ENCODE measurements around the gene GMDS.

GMDS gene

DNA sequence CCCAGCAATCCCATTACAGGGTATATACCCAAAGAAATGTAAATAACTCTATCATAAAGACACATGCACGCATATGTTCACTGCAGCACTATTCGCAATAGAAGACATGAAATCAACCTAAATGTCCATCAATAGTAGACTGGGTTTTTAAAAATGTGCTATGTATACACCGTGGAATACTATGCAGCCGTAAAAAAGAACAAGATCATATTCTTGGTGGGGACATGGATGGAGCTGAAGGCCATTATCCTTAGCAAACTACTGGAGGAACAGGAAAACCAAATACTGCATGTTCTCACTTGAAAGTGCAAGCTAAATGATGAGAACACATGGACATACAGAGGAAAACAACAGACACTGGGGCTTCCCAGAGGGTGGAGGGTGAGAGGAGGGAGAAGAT lies 201.2 kb downstream of the GMDS start:
- DNase-seq (ENCODE audit: low read depth in 4 of 4, low spot score in 1 of 4): no peak

DNA sequence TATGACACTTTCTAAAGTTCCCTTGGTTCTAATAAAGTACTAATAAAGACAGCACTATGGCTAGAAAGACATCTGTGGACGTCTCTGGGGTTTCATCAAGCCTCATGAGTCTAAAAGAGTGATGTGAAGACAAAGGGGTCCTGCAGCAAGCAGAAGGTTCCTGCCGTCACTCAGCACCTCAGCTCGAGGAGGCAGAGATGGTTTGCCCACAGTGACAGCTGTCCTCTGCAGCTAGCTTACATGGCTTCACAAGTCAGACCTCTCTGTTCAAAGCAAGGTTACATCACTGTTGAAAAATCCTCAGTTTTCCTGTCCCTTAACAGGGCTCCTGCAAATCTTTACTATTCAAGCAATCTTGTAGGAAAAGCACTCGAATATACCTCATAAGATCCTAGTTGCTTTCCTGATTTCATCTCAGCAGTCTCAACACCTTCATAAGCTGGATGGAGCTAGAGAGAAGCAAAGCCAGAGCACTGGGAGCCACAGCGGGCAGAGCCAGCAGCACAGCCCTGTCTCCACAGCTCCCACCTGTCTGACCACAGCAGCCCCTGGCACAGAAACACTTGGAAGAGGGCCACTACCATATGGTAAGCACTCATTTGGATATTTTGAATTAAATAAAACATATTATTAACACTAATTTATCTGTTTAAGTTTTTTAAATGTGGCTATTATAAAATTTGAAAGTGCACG lies 202.3 kb downstream of the GMDS start:
- DNase-seq (ENCODE audit: low read depth in 4 of 4, low spot score in 1 of 4): no peak

DNA sequence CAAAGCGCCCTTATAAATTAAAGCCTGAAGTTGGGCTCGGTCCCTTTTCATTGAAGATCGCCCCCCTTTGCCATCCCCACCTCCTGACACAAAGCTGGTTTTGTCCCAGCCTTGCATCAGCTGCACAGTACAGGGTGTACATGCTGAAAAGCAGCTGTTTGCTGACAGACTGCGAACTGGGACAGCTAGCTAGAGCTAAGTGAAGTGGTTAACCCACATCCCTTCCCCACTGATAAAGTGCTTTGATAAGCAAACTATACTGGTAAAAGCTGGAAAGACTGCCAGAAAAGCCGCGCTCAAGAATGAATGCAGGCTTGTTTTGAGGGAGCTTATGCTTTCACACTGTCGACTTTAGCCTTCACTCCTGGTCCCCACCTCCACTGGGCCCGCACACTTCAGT lies 207.3 kb downstream of the GMDS start:
- DNase-seq (ENCODE audit: low read depth in 4 of 4, low spot score in 1 of 4): no peak

DNA sequence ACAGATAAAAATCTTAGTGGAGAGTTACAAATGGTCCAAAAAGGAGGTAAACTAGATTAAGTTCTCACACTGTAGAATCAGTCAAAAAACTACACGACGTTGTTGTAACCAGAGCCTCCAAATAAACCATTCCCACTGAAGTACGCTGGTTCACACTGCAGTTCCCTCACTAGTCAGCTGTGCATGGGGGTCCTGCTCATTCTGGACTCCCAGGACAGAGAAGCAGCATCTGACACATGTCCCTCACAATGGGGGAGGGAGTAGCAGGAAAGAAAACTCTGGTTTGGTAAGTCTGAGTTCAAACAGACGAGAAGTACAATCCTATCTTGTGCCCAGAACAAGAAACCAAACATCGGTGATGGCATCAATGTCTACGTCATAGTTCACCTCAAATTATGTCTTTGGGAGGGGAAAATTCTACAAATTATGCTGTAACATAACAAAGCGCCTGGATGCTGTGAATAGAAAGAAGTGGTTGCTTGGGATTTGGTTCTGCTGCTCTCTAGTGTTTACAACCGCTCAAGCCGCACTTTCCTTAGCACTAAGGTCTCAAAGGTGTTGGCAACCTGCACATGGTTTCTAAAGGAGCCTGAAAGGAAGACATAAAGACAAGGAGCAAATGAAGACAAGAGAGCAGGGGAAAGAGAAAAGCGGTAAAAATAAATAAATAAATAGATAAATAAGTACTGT lies 208.0 kb downstream of the GMDS start:
- DNase-seq (ENCODE audit: low read depth in 4 of 4, low spot score in 1 of 4): no peak

DNA sequence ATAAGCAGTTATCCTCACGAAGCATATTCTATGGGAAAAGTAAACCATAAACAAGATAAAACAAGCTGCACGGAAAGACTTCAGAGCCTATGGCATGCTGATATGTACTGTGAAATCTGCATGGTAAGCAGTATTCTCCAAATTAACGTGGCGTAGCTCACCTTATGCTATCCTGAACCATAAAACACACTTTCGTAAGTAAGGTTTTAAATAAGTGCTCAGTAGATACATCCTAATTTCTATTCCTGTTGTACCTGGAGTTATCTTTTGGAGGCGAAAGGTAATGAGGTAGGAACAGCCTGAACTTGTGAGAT lies 208.7 kb downstream of the GMDS start:
- DNase-seq (ENCODE audit: low read depth in 4 of 4, low spot score in 1 of 4): no peak

DNA sequence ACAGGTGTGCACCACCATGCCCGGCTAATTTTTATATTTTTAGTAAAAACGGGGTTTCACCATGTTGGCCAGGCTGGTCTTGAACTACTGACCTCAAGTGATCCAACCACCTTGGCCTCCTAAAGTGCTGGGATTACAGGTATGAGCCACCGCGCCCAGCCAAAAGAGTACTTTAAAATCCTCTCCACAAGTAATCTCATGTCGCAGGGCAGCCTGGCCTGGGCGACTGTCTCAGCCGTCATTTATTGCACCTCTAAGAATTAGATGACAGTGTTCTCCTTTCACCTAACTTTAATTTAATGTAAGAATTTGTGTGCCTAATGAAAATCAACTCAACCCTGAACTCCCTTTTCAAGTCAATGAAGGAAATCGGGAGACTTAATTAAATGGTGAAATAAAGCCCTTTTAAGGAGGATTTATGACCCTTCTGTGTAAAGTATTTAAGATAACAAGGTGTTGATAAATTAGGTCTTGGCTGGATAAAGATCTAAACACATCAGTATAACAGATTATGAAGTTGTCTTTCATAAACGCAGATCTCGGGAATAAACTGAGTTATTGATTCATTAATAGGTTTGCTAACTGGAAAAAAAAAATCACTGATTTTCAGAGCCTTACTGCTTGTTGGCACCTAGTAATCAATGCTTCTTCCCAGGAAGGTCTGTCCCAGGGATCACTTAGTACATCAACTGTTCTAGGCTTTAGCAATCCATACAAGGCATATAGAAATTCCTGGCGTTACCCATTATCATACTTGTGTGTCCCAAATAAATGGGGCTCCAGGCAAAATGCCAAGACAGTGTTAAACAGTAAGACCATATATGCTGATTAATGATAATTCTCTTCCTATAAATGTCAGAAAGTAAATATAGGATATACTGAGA lies 209.3 kb downstream of the GMDS start:
- DNase-seq (ENCODE audit: low read depth in 4 of 4, low spot score in 1 of 4): no peak

DNA sequence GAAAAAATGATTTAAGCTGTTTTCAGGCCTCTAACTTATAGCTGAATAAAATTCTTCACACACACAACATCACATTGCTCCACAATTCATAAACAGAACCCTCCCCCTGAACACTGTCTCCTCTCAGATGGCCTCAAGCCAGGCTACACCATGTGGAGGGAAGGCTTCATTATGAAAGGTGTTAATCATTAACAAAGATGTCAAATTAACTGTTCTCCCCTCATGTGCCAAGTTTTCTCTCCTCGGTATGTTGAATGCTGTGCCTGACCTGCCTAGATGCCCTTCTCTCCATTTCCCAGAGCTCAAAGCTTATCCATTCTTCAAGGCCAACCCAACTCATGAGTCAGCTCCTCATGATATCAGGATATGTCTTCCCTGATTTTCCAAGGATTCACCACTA lies 210.4 kb downstream of the GMDS start:
- no peak for DNase-seq (ENCODE audit: low read depth in 4 of 4, low spot score in 1 of 4)

DNA sequence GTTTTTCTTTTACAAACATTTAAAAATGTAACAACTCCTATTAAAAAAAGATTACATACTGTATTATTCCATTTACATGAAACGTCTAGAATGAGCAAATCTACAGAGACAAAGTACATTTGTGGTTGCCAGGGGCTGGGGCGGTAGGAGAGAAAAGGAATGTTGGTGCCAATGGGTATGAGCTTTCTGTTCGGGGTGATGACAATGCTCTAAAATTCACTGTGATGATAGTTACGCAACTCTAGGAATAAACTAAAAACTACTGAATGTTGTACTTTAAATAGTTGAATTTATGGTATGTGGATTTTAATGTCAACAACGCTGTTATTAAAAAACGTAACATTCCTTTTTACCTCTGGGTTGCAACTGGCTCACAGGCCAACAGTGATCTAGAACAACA lies 211.1 kb downstream of the GMDS start:
- no peak for DNase-seq (ENCODE audit: low read depth in 4 of 4, low spot score in 1 of 4)

DNA sequence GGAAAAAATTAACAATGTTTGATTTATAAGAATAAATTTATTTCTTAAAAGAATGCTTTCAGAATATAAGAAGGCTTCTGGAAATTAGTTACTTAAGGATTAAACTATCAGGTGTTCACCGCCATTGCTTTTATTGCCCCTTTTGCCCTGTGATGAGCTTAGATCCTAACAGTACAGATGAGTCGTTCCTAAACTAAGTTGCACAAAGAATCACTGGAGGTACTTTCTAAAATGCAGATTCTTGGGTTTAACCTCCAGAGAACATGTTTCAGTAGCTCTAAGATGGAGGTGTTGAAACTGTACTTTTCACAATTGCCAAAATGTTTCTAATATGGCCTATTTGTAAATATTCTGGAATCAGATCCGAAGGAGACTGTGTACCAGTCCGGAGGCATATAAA lies 211.9 kb downstream of the GMDS start:
- DNase-seq (ENCODE audit: low read depth in 4 of 4, low spot score in 1 of 4): no peak

DNA sequence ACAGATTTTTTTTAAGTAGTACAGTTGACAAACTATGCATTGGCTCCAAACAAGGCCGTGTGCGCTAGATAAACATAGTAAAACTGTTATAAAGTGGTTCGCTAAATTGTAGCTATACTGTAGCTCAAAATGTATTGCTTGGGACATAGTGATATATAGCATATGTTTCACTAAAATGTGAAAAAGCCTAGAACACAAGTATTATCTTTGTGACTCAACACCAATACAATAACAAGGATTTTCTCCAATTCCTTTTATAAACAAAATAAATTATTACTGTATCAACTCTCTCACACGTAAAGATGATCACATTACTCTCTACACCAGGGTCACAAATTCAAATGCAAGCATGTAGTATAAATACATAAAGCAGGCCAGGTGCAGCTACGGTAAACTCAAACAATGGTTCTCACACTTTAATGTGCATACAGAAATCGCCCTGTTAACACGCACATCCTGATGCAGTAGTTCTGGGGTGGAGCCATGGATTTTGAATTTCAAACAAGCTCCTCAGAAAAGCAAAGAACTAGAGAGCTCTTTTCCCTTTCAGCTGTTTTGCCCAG lies 214.6 kb downstream of the GMDS start:
- DNase-seq (ENCODE audit: low read depth in 4 of 4, low spot score in 1 of 4): no peak

DNA sequence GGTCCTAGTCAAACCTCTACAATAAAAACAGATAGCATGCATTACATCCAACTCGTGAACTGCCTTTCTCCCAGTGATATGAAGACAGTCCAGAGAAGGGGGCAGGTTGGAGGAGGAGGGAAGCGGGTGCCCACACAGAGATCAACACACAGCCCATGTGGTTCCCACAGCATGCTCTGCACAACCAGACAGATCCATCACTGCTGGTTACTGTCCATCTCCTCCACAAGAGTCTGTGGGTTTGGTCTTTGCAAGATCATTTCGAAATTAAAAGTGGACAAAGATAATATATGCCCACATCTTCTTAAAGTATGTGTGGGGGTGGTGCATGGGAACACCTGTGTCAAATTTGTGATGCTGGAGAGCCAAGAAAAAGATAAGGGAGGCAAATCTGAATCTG lies 215.5 kb downstream of the GMDS start:
- DNase-seq (ENCODE audit: low read depth in 4 of 4, low spot score in 1 of 4): no peak

DNA sequence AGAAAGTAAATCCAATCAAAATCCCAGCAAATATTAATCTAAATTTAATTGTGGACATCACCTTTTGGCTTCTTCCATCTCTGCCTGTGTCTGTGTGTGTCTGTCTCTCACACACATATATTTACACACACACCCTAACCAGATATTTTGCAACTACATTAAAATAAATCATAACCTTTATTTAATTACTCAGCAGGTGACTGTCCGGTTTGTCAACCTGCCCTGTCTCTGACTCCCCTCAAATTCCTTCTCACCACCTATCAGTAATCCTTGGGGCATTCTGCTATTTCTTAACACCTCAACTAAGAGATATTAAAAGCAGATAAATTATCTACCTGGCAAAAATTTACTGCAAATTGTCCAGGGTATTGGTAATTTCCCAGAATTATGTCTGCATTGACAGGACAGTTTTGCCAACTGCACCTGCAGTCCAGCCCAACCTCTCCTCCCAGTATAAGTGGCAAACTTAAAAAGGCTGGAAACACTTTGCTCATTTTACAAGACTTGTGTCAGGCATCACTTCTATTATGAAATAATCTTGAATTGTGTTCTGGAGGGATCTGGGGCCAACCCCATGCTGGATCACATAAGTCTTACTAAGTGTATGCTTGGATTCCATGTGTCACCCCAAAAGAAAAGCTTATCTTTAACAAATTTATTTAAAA lies 216.1 kb downstream of the GMDS start:
- DNase-seq (ENCODE audit: low read depth in 4 of 4, low spot score in 1 of 4): no peak

DNA sequence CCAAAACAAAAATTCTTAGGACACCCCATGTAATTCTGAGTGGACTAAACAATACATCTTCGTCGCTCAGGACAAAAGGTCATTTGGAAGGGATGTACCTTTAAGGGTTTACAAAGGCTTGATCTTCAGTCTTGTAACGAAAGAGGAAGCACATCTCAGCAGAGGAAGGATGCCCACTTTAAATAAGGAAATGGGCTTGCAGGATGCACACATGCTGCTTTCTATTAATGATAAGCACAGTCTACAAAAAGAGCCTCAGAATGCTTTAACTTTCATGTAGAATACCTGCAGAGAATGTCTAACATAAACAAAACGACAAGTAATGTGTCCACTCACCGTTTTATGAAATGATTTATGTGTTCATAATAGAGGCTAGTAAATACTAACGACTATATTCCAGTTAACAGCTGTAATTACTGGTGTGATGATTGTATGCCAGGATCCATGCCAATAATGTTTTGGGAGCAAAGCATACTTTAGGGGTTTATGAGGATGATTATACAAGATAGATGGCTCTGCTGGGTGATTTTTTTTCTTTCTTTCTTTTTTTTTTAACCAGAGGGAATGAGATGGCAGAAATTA lies 216.9 kb downstream of the GMDS start:
- no peak for DNase-seq (ENCODE audit: low read depth in 4 of 4, low spot score in 1 of 4)

DNA sequence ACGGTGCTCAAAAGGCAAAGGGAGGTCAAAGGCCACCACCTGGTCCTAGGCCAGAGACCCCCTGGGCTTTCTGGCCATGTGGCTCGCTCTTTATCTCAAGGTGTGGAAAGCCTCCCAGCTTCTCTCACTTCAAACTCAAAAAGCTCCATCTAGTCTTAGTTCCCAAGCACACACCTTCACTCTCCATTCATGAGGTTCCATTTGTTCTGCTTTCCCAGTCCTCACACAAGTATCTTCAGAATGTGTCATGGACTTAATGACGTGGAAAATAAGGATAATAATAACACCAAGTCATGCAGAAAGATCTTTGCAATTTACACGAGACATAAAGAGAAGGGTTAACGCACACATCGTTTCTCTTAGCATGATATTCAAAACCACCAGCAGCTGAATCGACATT lies 219.3 kb downstream of the GMDS start:
- no peak for DNase-seq (ENCODE audit: low read depth in 4 of 4, low spot score in 1 of 4)

DNA sequence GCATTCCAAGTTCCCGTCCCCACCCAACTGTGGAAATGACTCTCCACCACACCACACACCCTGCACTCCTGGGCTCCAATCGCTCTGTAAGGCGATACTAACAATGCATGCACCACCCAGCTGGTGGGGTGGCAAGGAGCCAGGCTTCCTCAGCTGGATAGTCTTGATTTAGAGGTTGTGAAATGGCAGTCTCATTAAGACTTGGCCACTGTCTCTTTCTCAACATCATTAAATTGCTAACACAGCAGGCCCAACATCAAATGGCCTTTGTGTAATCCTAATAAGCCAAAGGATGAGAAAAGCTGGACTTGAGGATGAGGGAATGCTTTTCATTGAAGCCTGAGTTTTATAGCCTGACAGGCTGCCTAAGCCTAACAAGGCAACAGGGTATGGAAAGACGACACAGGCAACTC lies 223.7 kb downstream of the GMDS start:
- DNase-seq (ENCODE audit: low read depth in 4 of 4, low spot score in 1 of 4): no peak

DNA sequence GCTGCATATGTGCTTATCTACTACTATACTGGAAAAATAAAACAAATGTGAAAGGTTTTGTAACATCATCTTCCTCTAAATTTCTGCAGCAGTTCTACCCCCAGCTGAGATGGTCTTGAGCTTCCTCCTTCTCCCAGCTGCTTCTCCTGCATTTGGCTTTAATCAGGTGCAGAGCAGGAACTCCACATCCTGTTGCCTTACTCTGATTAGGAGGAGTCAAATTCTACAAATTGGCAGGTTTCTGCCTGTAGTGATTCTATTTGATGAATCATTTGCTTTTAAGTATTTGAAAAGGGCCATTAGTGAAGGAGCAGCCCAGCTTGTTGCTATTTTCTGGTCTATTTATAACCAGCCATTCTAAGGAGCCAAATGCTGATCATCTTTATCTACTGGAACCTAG lies 224.5 kb downstream of the GMDS start:
- DNase-seq (ENCODE audit: low read depth in 4 of 4, low spot score in 1 of 4): no peak

DNA sequence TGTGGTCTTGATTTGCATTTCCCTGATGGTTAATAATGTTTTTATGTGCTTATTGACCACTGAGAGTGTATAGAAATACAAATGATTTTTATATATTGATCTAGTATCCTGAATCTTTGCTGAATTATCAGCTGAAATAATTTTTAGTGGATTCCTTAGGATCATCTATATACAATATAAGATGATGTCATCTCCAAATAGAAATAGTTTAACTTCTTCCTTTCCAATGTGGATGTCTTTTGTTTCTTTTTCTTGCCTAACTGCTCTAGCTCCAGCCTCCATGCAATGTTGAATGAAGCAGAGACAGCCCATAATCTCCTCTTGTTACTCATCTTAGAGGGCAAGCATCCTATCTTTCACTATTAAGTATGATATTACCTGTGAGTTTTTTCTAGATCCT lies 226.4 kb downstream of the GMDS start:
- DNase-seq (ENCODE audit: low read depth in 4 of 4, low spot score in 1 of 4): no peak

DNA sequence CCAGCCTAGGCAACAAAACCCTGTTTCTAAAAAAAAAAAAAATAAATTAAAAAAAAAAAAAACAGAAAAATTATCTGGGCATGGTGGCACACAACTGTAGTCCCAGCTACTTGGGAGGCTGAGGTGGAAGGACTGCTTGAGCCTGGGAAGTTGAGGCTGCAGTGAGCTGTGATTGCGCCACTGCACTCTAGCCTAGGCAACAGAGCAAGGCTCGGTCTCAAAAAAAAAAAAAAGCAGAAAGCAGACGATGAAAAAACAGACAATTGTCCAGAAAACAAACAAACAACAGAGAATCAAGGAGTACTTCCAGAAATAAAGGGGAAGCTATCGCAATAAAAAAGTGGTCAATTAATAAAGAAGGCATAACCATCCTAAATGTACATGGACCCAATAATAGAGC lies 229.4 kb downstream of the GMDS start:
- DNase-seq (ENCODE audit: low read depth in 4 of 4, low spot score in 1 of 4): no peak

DNA sequence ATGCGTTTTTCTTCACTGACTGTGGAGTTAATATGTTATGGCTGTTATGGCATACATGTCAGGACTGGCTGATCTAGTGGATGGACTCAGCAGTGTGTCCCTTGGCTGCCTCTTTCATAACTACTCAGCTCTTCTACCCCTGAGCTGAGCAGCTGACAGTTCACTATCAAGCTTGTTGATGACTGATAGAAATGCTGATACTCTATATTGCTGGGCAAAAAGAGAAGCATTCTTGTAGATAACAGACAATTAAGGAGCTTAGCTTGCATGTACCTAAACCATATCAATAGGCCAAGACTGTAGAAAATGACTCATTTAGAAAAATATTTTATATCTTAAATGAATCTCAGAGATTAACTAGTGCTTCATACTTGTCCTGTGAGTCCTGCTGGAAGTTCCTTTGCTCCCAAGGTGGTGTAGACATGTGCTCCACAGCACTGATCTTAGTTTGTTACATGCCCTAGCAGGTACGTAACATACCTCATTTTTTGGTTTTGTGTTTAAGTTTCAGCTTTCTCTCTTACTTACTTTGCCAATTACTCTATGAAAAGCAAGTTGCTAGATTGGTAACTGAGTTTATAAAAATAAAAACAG lies 236.9 kb downstream of the GMDS start:
- DNase-seq (ENCODE audit: low read depth in 4 of 4, low spot score in 1 of 4): no peak

DNA sequence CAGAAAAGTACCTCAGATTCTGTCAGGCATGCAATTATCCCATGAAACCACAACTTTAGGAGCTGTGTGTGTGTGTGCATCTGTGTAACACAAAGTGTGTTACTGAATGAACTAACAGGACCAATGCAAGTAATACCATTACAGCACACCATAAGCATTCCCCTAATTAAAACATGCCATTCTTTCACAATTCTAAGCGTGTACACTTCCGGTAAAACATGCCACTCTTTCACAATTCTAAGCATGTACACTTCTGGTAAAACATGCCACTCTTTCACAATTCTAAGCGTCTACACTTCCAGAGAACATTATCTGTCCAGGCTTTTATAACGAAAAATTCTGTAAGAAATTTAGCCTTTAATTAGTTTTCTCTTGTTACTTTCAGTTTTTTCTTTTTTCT lies 238.2 kb downstream of the GMDS start:
- DNase-seq (ENCODE audit: low read depth in 4 of 4, low spot score in 1 of 4): no peak

DNA sequence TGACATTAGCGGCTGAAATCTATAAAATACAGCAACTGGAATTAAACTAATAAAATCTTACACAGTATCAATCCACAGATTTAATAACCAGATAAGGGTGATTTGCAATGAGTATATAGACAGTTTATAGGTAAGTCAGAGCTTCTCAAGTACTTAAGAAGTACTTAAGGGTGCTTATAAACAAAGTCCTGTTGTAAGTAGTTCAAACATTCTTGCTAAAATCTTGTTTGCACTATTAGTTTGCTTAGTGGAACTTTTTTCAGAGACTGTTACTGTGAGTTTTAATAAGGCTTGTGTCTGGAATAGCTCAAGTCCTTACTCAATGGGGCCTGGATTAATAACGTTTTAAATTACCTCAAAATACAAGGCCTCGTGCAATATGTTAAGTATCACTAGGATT lies 240.5 kb downstream of the GMDS start:
- no peak for DNase-seq (ENCODE audit: low read depth in 4 of 4, low spot score in 1 of 4)
